ENCODE measurements around the gene EXOSC3. TPM values are rescaled to one million over a fixed set of nuclear protein-coding genes. Genes with fewer than 3 reads are reported as not detected.
A peak's percentile ranks its signal among the peaks of the same experiment; 100 is the strongest.

Gene EXOSC3
- total and polyA plus RNA-seq, 2 of the 8 experiments (the other 6 are each of a cell fraction or from before 2014, with no cell fraction given): 46.7 to 73.4 TPM

GRCh38 chr9:37784616-37785483, at the start of gene EXOSC3 (continued):
- peak in 1 of 3 experiments; percentile 0; a peak in 1 of 4 replicates for TF ChIP-seq CTCF (IDR thresholded peaks at IDR 0.05; ENCODE audit: control extremely low read depth in 1 of 3, insufficient read depth in 1 of 3, low read depth in 1 of 3, low read length in 3 of 3)
- TF ChIP-seq MAFK (IDR thresholded peaks at IDR 0.05; ENCODE audit: low read depth, low read length): no peak
- TF ChIP-seq EGR1 (IDR thresholded peaks at IDR 0.05; ENCODE audit: borderline replicate concordance, low read depth, low read length): peak; percentile 61; the same call in 1 of the 2 replicates
